Right cardiac atrium (tissue), 5 donors: Measurements from ENCODE around the gene TUBGCP2. TPM values are rescaled to one million over a fixed set of nuclear protein-coding genes. Genes with fewer than 3 reads are reported as not detected.
A peak's percentile ranks its signal among the peaks of the same experiment; 100 is the strongest.
"Not testable (repeated sequence)": the region's sequence is repeated elsewhere in the genome, so short reads cannot be mapped to it uniquely, and the experiment has no call there.

Source experiments
- ATAC-seq, 2 donors: fragments of 200-7000 bp; cut with Tn5 transposase; one replicate each; pipeline versions ENCODE4 v1.8.0 to v1.9.1; 2020; ENCODE audit warnings: moderate library complexity in 2 of 2, mild to moderate bottlenecking in 1 of 2
- DNase-seq, 3 donors: peaks; one replicate each; pipeline ENCODE4 v3.0.0-alpha.2; 2020
- H3K27ac ChIP-seq: one replicate; pipeline ENCODE4 v1.5.1; 2013; ENCODE audit warnings: mild to moderate bottlenecking, low read length, control low read depth, moderate library complexity
- H3K27me3 ChIP-seq: one replicate; pipeline ENCODE4 v1.6.1; 2013; ENCODE audit not compliant: control insufficient read depth, insufficient read depth
- H3K4me1 ChIP-seq: one replicate; pipeline ENCODE4 v1.6.1; 2013; ENCODE audit warnings: low read length; ENCODE audit not compliant: control insufficient read depth, insufficient read depth
- H3K4me3 ChIP-seq: one replicate; pipeline ENCODE4 v1.5.1; 2013; ENCODE audit warnings: low read length, control low read depth
- H3K9me3 ChIP-seq: one replicate; pipeline ENCODE4 v1.6.1; 2013; ENCODE audit warnings: low read length; ENCODE audit not compliant: control insufficient read depth
- WGBS: extraction: QIAGEN DNeasy Blood & Tissue Kit; methylation state at CpG from one replicate; pipeline ENCODE4 v1.1.7; 2013; 5-methylcytosine and 5-hydroxymethylcytosine counted together
- intact Hi-C, 4 donors: fragments of 100-400 bp; cut with DNase I; formaldehyde crosslinking; loops; one replicate each; pipeline versions ENCODE4 v1.11.0 to v1.14.0; 2022 to 2023
- polyA plus RNA-seq: library from polyadenylated mRNA; stranded (reverse); fragments of 200-250 nt; gene quantifications from one replicate; pipeline ENCODE4 v1.2.3, GENCODE V29; 2013
- total RNA-seq, 4 donors: library from RNA; stranded (reverse); fragmentation: NEBNext Ultra II Directional; extraction: Animal tissue kit (Norgen Biotek cat#: 25700); gene quantifications; one replicate each; pipeline ENCODE4 v1.2.1, GENCODE V29; 2021
- donor health status: healthy with polysubstance abuse.
- donor health status: DM: no; HTN: yes; CAD: no.
- donor health status: DM: no; HTN: no; CAD: no.
- donor health status: DM: no; HTN: yes; CAD: no; lungs with severe emphysema.
- donor health status: DM: yes; HTN: yes; CAD: no.

The TUBGCP2 gene
- total and polyA plus RNA-seq, 5 donors: 23.0 to 45.9 (median 37.2) TPM

DNA sequence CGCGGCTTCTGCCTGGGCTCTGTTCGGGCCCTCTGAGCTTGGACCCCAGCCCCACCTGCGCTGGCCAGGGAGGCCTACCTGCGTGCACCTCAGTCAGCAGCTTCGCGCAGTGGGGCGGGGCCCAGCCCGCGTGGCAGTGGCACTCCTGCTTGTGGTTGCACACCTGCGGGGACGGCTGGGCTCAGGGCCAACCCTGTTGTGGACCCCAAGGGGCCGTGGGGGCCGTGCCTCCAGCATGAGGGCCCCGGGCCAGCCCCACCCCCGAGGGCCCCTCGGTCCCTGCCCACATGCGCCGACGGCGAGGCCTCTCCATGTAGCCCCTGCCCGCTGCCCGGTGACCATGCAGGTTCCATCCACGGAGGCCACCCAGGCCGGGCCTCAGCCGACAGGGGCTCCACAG is 39.3 kb downstream of the TUBGCP2 start:
- WGBS: 90% methylated on average over 26 of the region's 26 CpGs
- no peak for DNase-seq

DNA sequence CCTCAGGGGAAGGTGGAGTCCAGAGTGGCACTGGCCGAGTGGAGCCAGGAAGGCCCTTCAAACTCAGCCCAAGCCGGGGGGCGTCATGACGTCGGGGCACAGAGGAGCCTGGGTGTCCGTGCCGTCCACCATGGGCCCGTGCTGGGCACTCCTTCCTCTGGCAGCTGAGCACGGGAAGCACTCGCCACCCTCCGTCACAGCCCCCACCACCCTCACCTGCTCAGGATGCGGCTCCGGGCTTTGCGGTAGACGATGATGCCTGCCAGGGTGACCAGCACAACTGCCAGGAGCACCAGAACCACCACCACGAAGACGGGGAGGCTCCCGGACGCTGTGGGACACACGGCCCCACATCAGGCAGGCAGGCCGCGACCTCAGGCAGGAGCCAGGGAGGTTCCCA is 40.1 kb downstream of the TUBGCP2 start:
- no peaks in the 10 kb centered on the region for H3K9me3 ChIP-seq
- ATAC-seq: no peak
- WGBS: 91% methylated on average over 22 of the region's 22 CpGs
- no peak for DNase-seq
- H3K27me3 ChIP-seq: no peaks in the 10 kb centered on the region
- intact Hi-C loops: no loop called here
- H3K27ac ChIP-seq: no peak overlapping the region
- H3K4me3 ChIP-seq: no peak overlapping the region
- H3K4me1 ChIP-seq: no peaks in the 10 kb centered on the region

More for the DNA sequence above, 39.3 kb downstream of the TUBGCP2 start:
- no peak overlapping the region for H3K27ac ChIP-seq
- H3K9me3 ChIP-seq: no peaks in the 10 kb centered on the region
- no peak for ATAC-seq
- no peak overlapping the region for H3K4me3 ChIP-seq
- intact Hi-C loops: no loop called here
- no peaks in the 10 kb centered on the region for H3K4me1 ChIP-seq
- H3K27me3 ChIP-seq: no peaks in the 10 kb centered on the region

DNA sequence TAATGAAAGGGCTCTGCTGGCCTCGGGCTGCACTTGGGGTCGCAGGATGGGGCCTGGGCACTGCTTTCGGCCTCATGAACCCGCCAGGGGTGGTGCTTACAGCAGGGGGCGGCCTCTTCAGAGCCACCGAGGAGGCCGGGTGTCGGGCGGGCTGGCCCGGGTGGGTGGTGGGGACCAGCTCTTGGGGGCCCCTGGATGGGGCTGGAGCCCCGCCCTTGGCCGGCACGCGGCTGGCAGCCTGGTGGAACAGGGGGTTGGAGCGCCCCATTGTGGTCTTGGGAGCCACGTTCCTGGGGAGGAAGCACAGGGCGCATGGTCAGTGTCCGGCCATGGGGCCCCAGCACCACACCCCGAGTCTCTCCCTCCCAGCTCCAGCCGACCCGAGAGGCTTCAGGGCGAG is 40.8 kb downstream of the TUBGCP2 start:
- 86% methylated on average over 22 of the region's 22 CpGs for WGBS
- no peak for ATAC-seq
- intact Hi-C loops: no loop called here
- H3K27ac ChIP-seq: no peak overlapping the region
- no peaks in the 10 kb centered on the region for H3K4me1 ChIP-seq
- H3K27me3 ChIP-seq: no peaks in the 10 kb centered on the region
- H3K9me3 ChIP-seq: no peaks in the 10 kb centered on the region
- H3K4me3 ChIP-seq: no peak overlapping the region
- DNase-seq: no peak

DNA sequence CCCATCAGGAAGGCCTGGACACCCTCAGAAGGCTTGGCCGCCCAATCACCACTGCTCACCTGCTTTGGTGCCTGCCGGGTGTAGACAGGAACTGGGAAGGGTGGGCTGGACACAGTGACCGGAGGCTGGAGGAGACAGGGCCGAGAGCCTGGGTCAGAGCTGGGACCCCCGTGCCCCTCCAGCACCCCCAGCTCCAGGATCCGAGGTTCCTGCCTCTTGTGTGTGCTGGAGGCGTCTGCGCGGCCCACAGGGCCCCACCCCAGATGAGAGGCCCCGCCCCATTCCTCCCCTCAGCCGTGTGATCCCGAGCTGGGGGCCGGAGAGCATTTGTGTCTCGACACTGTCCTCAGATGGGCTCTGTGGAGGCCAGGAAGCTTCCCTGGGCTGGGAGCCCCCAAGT is 41.4 kb downstream of the TUBGCP2 start:
- WGBS: 82% methylated on average over 14 of the region's 14 CpGs
- DNase-seq (no peak), ATAC-seq (no peak)
- Histone ChIP-seq H3K27me3 (no peaks in the 10 kb centered on the region), H3K9me3 (no peaks in the 10 kb centered on the region), H3K27ac (no peak overlapping the region), H3K4me1 (no peaks in the 10 kb centered on the region), H3K4me3 (no peak overlapping the region)
- intact Hi-C loops: no loop called here

DNA sequence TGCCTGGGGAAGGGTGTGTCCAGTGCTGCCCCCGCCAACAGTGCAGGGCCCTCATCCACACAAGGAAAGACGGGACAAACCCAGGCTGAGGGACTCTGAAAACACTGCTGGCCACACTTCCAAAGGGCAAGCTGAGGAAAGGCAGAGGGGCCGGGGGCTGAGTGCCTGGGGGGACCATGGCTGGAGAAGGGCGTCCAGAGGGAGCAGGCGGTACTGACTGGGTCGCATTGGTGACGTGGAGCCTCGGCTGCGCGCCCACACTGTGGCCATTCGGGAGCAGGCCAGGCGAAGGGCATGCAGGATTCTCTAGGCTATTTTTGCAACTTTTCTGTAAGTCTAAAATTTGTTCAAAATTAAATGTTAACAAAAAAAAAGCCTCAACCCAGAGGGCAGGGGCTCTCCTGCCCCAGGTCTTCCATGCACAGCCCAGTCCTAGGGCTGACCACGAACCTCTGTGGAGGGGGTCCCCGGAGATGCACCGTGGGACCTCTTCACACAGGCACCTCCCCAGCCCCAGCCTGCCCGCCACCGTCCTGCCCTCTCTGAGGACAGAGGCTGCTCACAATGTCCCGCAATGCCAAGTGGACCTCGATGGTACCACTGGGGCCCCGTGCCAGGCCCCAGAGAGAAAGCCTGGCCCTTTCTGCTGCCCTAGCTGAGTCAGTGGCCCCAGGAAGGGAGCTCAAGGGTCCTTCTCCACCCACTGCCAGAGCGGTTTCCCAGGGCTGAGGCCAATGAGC is 42.4 kb downstream of the TUBGCP2 start:
- 88% methylated on average over 21 of the region's 21 CpGs for whole genome bisulfite sequencing
- ATAC-seq (no peak), DNase-seq (no peak)
- intact Hi-C loops: no loop called here
- no peak overlapping the region for H3K4me3 ChIP-seq
- no peaks in the 10 kb centered on the region for H3K4me1 ChIP-seq
- H3K9me3 ChIP-seq: no peaks in the 10 kb centered on the region
- H3K27me3 ChIP-seq: no peaks in the 10 kb centered on the region
- no peak overlapping the region for H3K27ac ChIP-seq

GRCh38 chr10:133265052-133265451 is 43.6 kb downstream of the TUBGCP2 start:
- H3K9me3 ChIP-seq, H3K27me3 ChIP-seq, H3K4me3 ChIP-seq, H3K27ac ChIP-seq, H3K4me1 ChIP-seq, DNase-seq, ATAC-seq, intact Hi-C loops: not testable (repeated sequence)
- 91% methylated on average over 10 of the region's 10 CpGs for WGBS

DNA sequence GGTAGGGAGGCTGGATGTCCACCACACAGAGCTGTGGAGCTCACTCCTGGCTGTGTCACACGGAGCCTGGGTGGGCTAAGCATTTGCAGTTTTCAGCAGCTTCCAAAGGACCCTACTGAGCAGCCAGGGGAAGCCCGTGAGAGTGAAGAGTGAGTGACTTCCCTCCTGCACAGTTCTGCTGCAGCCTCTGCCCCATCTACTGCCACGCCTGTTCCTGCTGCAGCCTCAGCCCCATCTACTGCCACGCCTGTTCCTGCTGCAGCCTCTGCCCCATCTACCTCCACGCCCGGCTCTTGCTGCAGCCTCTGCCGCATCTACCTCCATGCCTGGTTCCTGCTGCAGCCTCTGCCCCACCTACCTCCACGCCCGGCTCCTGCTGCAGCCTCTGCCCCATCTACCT is 44.2 kb downstream of the TUBGCP2 start:
- 71% methylated on average over 9 of the region's 9 CpGs for WGBS
- Histone ChIP-seq H3K27me3 (no peaks in the 10 kb centered on the region), H3K9me3 (no peaks in the 10 kb centered on the region), H3K4me3 (no peak overlapping the region), H3K4me1 (no peaks in the 10 kb centered on the region), H3K27ac (no peak overlapping the region)
- DNase-seq: no peak
- intact Hi-C loops: no loop called here
- no peak for ATAC-seq

DNA sequence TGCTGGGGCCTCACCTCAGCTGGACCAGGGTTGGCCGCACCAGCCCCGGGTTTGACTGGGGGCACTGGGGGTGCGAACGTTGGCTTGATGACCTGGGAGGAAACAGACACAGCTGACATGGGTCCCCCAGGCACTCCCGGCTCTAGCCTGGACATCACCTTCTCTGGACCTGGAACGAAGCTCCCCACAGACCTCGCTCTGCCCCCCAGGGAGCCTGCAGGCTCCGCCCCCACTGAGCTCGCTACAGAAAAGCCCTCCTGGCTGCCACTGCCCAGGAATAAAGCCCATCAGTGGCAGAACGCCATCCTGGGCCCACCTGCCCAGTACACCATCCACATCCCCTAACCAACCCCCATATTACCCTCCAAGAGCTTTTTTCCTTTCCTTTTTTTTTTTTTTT is 45.0 kb downstream of the TUBGCP2 start:
- Histone ChIP-seq H3K27ac (no peak overlapping the region), H3K9me3 (no peaks in the 10 kb centered on the region), H3K4me3 (no peak overlapping the region), H3K27me3 (no peaks in the 10 kb centered on the region), H3K4me1 (no peaks in the 10 kb centered on the region)
- DNase-seq: no peak
- ATAC-seq: no peak
- 87% methylated on average over 10 of the region's 10 CpGs for WGBS
- intact Hi-C loops: no loop called here

DNA sequence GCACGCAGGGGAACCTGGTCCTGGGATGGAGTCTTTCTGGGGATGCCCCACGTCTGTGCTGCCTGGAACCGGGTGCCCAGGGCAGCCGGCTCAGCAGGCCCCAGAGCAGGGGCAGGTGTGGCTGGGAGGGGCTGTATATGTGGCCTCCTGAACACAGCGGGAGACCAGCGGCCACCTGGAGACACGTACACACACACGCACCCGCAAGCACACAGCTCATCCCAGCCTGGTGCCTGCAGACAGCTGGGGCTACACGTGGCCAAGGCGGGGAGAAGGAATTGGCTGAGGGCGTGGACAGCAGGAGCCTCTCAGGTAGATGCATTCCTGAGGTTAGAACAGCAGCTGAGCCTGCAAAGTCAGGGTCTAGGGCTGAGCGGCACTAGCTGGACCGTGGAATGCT is 46.0 kb downstream of the TUBGCP2 start:
- no peaks in the 10 kb centered on the region for H3K4me1 ChIP-seq
- intact Hi-C loops: no loop called here
- WGBS: 93% methylated on average over 14 of the region's 14 CpGs
- DNase-seq: no peak
- no peak overlapping the region for H3K4me3 ChIP-seq
- H3K27ac ChIP-seq: no peak overlapping the region
- no peaks in the 10 kb centered on the region for H3K27me3 ChIP-seq
- no peak for ATAC-seq
- H3K9me3 ChIP-seq: no peaks in the 10 kb centered on the region

- WGBS: 2% methylated on average over 79 of the region's 79 CpGs
- H3K9me3 ChIP-seq: no peaks in the 10 kb centered on the region
- ATAC-seq (peak; percentile 77 to 84), DNase-seq (peak; percentile 89 to 96 (median 96))
- peak overlapping the region; percentile 90 for H3K4me3 ChIP-seq
- H3K27me3 ChIP-seq: no peaks in the 10 kb centered on the region
- H3K27ac ChIP-seq: peak overlapping the region; percentile 21
- intact Hi-C loops: no loop called here
- no peaks in the 10 kb centered on the region for H3K4me1 ChIP-seq
Observed at GRCh38 chr10:133261726-133262325, 46.8 kb downstream of the TUBGCP2 start.

DNA sequence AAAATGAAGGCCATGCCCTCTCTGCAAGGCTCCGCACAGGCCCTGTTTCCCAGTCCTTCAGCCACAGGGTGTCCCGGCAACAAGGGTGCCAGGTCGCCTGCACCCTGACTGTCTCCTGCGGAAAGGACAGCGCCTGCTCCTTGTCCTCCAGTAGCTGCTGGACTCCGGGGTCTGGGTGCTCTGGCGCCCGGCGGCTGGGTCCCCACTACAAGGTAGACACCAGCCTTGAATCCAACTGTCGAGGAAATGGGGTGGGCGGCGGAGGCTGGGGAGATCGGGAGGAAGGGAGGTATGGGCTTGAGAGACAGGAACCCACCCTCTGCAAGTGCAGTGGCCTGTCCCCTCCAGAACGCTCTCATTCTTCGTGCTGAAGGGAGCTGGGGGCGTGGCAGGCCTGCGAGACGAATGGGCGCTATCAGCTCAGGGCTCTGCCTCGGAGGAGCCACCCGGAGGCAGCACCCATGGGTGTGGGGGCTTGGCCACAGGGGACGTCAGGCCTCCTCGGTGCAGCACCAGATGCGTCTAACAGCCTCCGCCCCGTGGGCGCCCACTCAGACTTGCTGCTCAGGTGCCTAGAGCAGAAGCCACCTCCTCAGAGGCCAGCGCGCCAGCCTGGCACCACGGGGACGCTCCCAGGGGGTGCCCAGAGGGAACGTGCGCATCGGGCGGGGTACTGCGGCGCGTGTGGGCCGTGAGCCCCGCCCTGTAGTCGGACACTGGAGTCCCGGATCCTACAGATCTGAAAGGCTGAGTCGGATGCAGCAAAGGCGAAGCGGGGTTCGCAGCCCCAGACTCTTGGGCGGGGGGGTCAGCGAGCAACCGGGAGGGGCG is 47.6 kb downstream of the TUBGCP2 start:
- H3K27ac ChIP-seq: peak overlapping the region; percentile 21

More for the DNA sequence above, 47.6 kb downstream of the TUBGCP2 start:
- WGBS: 17% methylated on average over 50 of the region's 50 CpGs
- Histone ChIP-seq H3K4me3 (peak overlapping the region; percentile 90), H3K9me3 (no peaks in the 10 kb centered on the region), H3K4me1 (no peaks in the 10 kb centered on the region), H3K27me3 (no peaks in the 10 kb centered on the region)
- ATAC-seq: peak; percentile 48 to 59
- DNase-seq: peak; percentile 63 to 86 (median 84)
- intact Hi-C loops: no loop called here
